Thyroid gland (tissue), 4 donors: Measurements from ENCODE around the gene CHPF. TPM values are rescaled to one million over a fixed set of nuclear protein-coding genes. Genes with fewer than 3 reads are reported as not detected.

Experiments used
- DNase-seq, 2 donors: peaks; one replicate each; pipeline ENCODE4 v3.0.0-alpha.2; 2019
- H3K27ac ChIP-seq, 3 donors: fragments of 200-600 bp; sonication (generic); 1 replicate in 2 of 3; 2 replicates in 1 of 3; pipeline ENCODE4 v1.5.1; 2016 to 2019; ENCODE audit warnings: mild to moderate bottlenecking in 1 of 3, moderate library complexity in 1 of 3
- H3K27me3 ChIP-seq: fragments of 200-600 bp; sonication (generic); one replicate; pipeline ENCODE4 v1.5.1; 2019
- H3K36me3 ChIP-seq, 2 donors: fragments of 200-600 bp; sonication (generic); one replicate each; pipeline ENCODE4 v1.5.1; 2016 to 2019
- H3K4me1 ChIP-seq, 2 donors: fragments of 200-600 bp; sonication (generic); one replicate each; pipeline ENCODE4 v1.5.1; 2017 to 2019
- H3K4me3 ChIP-seq, 3 donors: fragments of 200-600 bp; sonication (generic); replicated peaks in 1 of 3; 1 replicate in 2 of 3; 2 replicates in 1 of 3; pipeline ENCODE4 v1.5.1; 2016; ENCODE audit warnings: mild to moderate bottlenecking in 1 of 3
- H3K9me3 ChIP-seq: fragments of 200-600 bp; sonication (generic); one replicate; pipeline ENCODE4 v1.5.1; 2017
- POLR2A ChIP-seq, 2 donors: fragments of 450-650 bp; IDR thresholded peaks; one replicate each; pipeline ENCODE4 v1.6.1; 2017; ENCODE audit warnings: antibody characterized with exemption in 2 of 2, mild to moderate bottlenecking in 2 of 2, moderate library complexity in 1 of 2
- WGBS, 2 donors: methylation state at CpG; one replicate each; pipeline ENCODE4 v1.1.5; 2017; 5-methylcytosine and 5-hydroxymethylcytosine counted together
- intact Hi-C: fragments of 100-400 bp; cut with DNase I; formaldehyde crosslinking; loops from one replicate; pipeline ENCODE4 v1.15.1; 2023
- total RNA-seq, 4 donors: library from RNA; depleted of rRNA; stranded (reverse); fragments of >200 nt; gene quantifications; one replicate each; pipeline ENCODE4 v1.2.3, GENCODE V29; 2016
- TF ChIP-seq, protein P1 (sequence below), 6 experiments: fragments of 200-600 bp in 3 of 6; fragments of 450-650 bp in 3 of 6; sonication (generic) in 3 of 6; IDR thresholded peaks; one replicate each; pipeline ENCODE4 v1.5.1; 2016 to 2019; ENCODE audit warnings: antibody characterized with exemption in 6 of 6, mild to moderate bottlenecking in 2 of 6, inconsistent platforms in 1 of 6, moderate library complexity in 1 of 6

Gene CHPF
- total RNA-seq, 4 donors from 2014 or later = 57.2 to 194 (median 141) TPM

DNA sequence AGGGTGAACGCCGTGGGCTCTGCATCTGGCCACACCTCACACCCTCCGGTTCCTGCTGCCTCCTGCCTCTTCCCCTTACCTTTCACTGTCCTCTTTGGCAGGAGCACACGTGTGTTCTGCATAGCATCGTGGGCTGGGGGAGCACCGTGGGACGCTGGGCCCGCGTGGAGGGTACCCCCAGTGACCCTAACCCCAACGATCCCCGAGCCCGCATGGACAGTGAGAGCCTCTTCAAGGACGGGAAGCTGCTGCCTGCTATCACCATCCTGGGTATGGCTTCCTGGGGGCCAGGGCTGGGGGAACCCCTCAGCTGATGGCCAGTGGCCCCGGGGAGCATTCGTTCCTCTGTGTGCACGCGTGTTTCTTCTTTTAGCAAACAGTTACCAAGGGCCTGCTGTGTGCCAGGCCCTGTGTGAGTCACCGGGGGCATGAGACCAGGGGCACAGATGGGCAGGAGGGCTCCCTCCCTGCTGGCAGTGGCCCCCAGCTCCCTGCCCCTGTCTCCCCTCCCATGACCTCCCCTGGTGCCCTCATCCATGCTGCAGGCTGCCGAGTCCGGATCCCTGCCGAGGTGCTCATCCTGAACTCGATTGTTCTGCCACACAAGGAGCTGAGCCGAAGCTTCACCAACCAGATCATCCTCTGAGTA, 37.3 kb downstream of the CHPF start:
- intact Hi-C loops = no loop called here
- Histone ChIP-seq H3K36me3 (peaks cover 24 to 32% of the 10 kb centered on the region in 2 donors), H3K4me3 (no peak overlapping the region), H3K27me3 (no peaks in the 10 kb centered on the region), H3K9me3 (no peaks in the 10 kb centered on the region), H3K27ac (no peak overlapping the region), H3K4me1 (peaks cover 11 to 15% of the 10 kb centered on the region in 2 donors)
- DNase-seq = no peak
- 83 to 86% methylated on average over 20 of the region's 23 CpGs for whole genome bisulfite sequencing, 2 donors
- TF ChIP-seq POLR2A (IDR thresholded peaks at IDR 0.05) = no peak
- TF ChIP-seq, protein P1, sequence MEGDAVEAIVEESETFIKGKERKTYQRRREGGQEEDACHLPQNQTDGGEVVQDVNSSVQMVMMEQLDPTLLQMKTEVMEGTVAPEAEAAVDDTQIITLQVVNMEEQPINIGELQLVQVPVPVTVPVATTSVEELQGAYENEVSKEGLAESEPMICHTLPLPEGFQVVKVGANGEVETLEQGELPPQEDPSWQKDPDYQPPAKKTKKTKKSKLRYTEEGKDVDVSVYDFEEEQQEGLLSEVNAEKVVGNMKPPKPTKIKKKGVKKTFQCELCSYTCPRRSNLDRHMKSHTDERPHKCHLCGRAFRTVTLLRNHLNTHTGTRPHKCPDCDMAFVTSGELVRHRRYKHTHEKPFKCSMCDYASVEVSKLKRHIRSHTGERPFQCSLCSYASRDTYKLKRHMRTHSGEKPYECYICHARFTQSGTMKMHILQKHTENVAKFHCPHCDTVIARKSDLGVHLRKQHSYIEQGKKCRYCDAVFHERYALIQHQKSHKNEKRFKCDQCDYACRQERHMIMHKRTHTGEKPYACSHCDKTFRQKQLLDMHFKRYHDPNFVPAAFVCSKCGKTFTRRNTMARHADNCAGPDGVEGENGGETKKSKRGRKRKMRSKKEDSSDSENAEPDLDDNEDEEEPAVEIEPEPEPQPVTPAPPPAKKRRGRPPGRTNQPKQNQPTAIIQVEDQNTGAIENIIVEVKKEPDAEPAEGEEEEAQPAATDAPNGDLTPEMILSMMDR (IDR thresholded peaks at IDR 0.05) = no peak

DNA sequence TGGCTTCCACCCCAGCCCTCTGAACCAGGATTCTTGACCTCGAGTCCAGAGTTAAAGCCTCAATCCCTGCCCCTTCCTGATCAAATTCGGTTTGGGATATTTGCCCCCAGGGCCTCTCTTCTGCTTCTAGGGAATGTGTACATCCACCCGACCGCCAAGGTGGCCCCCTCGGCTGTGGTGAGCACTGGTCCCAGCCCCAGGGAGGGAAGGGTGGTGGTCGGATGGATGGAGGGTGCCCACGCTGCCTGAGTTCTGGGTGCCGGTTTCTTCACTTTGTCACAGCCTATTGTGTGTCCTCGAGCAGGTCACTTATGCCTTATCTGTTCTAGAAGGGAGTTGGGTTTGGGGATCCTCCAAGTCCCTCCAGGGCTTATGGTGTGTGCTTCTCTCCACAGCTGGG, 38.0 kb downstream of the CHPF start:
- no peak overlapping the region for H3K4me3 ChIP-seq
- no peak for DNase-seq
- peaks cover 24 to 32% of the 10 kb centered on the region in 2 donors for H3K36me3 ChIP-seq
- WGBS, 2 donors = 87 to 95% methylated on average over 9 of the region's 9 CpGs
- no peak for TF ChIP-seq POLR2A (IDR thresholded peaks at IDR 0.05)
- TF ChIP-seq, protein P1 (IDR thresholded peaks at IDR 0.05) = no peak
- H3K27me3 ChIP-seq = no peaks in the 10 kb centered on the region
- intact Hi-C loops = no loop called here
- no peak overlapping the region for H3K27ac ChIP-seq
- H3K9me3 ChIP-seq = no peaks in the 10 kb centered on the region
- peaks cover 11 to 15% of the 10 kb centered on the region in 2 donors for H3K4me1 ChIP-seq

DNA sequence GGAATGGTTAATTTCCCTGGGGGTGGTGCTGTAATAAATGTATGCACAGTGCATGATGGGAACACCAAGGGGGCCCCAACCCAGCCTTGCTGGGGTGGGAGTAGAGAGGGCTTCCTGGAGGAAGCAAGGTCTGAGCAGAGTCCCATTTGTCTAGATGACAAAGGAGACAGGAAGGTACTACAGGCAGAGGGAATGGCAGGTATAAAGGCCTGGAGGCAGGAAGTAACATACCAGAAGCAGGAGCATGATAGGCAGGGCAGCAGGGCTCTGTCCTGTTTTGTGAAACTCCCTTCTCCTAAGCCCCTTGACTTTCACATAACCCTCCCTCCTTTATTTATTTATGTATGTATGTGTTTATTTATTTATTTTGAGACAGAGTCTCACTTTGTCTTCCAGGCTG, 41.0 kb downstream of the CHPF start:
- Histone ChIP-seq H3K27ac (no peak overlapping the region), H3K36me3 (peaks cover 24 to 32% of the 10 kb centered on the region in 2 donors), H3K4me3 (no peak overlapping the region), H3K4me1 (peaks cover 12 to 15% of the 10 kb centered on the region in 2 donors), H3K9me3 (no peaks in the 10 kb centered on the region), H3K27me3 (no peaks in the 10 kb centered on the region)
- TF ChIP-seq, protein P1 (IDR thresholded peaks at IDR 0.05) = no peak
- TF ChIP-seq POLR2A (IDR thresholded peaks at IDR 0.05) = no peak
- intact Hi-C loops = no loop called here
- no peak for DNase-seq

DNA sequence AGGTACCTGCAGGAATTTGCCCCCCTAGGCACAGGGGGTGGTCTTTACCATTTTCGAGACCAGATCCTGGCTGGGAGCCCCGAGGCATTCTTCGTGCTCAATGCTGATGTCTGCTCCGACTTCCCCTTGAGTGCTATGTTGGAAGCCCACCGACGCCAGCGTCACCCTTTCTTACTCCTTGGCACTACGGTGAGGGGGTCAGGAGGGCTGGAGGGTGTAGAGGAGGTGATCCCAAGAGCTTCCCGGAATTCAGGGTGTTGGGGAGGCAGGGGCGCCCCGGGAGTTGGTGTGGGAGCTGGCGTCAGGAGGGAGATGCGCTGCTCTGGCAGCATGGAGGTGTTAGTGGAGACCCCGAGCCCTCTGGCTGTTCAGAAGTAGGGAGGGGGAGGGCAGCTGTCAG, 41.8 kb downstream of the CHPF start:
- TF ChIP-seq, protein P1 (IDR thresholded peaks at IDR 0.05) = no peak
- no peak for TF ChIP-seq POLR2A (IDR thresholded peaks at IDR 0.05)
- H3K9me3 ChIP-seq = no peaks in the 10 kb centered on the region
- peaks cover 19 to 23% of the 10 kb centered on the region in 2 donors for H3K4me1 ChIP-seq
- intact Hi-C loops = no loop called here
- H3K27ac ChIP-seq = no peak overlapping the region
- no peaks in the 10 kb centered on the region for H3K27me3 ChIP-seq
- H3K4me3 ChIP-seq = no peak overlapping the region
- DNase-seq = no peak
- peaks cover 23 to 31% of the 10 kb centered on the region in 2 donors for H3K36me3 ChIP-seq
- 94 to 97% methylated on average over 14 of the region's 14 CpGs for WGBS, 2 donors

DNA sequence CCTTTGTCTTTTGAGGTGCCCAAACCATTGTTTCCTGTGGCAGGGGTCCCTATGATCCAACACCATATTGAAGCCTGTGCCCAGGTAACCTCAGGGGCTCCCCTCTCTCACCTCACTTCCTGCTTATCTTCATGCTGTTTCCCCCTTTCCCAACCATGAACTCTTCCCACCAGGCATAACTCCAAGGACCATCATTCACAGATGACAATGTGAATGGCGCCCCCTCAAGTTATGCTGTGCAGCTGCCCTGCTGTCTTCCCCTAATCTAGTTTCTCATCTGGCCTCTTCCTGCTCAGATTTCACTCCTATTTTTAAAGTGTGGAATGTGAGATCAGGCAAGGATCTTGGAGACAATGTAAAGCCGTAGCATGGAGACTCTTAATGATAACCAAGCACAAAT, 43.5 kb downstream of the CHPF start:
- Histone ChIP-seq H3K4me1 (peaks cover 24 to 26% of the 10 kb centered on the region in 2 donors), H3K36me3 (peaks cover 14 to 15% of the 10 kb centered on the region in 2 donors), H3K9me3 (no peaks in the 10 kb centered on the region), H3K27me3 (no peaks in the 10 kb centered on the region), H3K4me3 (no peak overlapping the region), H3K27ac (no peak overlapping the region)
- WGBS, 2 donors = 91 to 97% methylated on average over 2 of the region's 2 CpGs
- no peak for TF ChIP-seq POLR2A (IDR thresholded peaks at IDR 0.05)
- TF ChIP-seq, protein P1 (IDR thresholded peaks at IDR 0.05) = no peak
- DNase-seq = no peak
- intact Hi-C loops = no loop called here
